IPS-NIHi11 (cell line): ENCODE data around the gene DDAH2.

Experiments
- DNase-seq: peaks from one replicate; pipeline ENCODE4 v3.0.0; 2012; ENCODE audit warnings: mixed read lengths, low spot score

Gene DDAH2

GRCh38 chr6:31760790-31761189, 31.7 kb upstream of the DDAH2 start:
- DNase-seq = no peak

GRCh38 chr6:31758281-31758680, 29.2 kb upstream of the DDAH2 start:
- DNase-seq = no peak

DNA sequence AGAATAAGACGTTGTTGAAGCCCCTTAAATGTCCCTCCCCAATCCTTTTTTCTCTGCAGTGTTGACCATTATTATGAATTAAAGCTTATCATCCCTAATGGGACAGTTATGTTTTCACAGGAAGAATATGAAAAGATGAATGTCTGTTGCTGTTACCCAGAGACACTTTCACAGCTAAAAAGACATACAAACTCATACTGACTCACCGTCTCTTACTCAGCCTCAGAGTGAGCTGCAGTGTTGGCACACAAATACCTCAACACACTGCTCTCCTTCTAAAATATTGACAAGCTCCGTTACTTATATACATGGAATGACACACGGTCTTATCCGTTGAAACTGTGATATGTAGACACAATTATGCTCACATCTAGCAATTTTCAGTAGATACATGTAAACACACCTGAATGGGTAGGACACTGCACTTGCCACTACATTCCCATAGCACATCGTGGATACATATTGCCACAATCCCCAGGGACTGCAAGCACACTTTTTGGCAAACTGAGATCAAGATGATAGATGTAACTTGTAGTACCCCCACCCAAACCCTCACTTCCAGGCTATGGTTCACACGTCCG, 23.7 kb upstream of the DDAH2 start:
- DNase-seq = no peak

DNA sequence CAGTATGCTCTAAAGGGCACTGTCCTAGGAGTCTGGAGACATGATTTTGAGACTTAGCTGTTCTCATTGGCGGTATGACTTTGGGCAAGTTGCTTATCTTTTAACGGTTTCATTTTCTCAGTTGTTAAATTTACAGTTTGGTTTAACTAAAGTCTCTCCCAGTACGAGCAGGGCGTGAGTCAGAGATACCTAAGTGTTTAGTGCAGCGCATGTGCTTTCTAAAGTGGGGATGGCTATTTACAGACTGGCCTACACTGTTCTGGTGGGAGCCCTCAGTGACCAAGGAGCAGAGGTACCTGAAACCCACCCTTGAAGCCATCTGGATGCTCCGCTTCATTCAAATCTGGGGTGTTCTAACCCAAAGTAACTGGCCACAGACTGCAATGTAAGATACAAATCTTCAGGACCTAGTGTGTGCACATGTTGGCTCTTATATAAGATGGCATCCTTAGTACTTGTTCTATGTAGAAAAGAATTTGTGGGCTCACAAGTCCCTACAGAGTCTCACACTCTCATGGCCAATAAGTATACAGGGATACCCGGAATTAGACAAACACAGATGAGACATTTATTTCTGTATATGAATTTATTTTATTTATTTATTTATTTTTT, 21.4 kb upstream of the DDAH2 start:
- no peak for DNase-seq

DNA sequence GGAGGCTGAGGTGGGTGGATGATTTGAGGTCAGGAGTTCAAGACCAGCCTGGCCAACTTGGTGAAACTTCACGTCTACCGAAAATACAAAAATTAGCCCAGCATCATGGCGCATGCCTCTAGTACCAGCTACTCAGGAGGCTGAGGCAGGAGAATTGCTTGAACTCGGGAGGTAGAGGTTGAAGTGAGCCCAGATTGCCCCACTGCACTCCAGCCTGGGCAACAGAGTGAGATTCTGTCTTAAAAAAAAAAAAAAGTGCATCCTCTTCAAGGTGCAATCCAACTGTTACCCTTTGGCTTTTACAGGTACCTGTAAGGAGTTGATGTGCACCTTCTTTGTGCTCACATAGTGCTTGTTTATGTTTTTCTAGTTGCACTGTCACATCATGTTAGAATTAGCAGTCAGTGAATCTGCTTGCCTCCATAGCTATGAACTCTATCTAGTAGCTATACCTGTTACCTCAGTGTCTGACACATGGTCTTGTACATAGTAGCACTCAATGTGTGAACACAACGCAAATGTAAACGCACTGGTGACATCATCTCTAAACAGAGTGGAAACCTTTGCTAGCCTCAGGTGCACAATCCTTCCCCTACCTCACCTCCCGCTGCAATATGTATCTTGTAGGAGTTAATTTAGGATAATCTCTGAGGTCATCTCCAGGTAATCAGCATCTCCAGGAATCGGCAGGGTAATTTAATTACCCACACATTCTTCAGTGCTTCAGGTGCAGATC, 20.4 kb upstream of the DDAH2 start:
- no peak for DNase-seq

DNA sequence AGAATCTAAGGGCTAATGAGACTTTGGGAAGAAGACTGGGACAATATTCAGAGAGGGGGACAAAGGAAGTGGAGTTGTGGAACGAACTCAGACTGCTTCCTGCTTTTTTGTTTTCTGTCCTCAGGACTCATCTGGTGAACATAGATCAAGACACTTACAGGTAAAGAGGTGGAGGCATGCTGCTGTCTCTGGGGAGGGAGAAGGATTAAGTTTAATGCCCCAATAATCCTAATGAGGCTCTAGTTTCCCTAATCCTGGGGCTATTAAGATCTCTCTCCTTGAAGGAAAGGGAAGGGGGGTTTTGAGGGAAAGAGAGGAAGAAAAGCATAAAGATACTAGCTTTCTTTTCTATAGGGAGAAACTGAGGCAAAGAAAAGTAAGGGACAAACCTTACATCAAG, 15.3 kb upstream of the DDAH2 start:
- no peak for DNase-seq

- DNase-seq = no peak
Measured at GRCh38 chr6:31742894-31743293, 13.8 kb upstream of the DDAH2 start.

DNA sequence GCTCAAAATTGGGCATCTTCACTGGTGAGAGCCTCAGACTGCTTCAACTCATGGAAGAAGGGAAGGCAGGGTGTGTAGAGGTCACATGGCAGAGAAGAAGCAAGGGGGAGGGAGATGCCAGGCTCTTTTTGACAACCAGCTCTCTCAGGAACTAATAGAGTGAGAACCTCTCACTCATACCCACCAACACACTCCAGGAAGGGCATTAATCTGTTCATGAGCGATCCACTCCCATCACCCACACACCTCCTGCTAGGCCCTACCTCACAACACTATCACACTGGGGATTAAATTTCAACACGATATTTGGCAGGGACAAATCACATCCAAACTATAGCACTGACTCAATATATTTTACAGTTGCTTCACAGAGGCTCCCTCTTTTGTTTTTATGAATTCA, 12.7 kb upstream of the DDAH2 start:
- DNase-seq = no peak

DNA sequence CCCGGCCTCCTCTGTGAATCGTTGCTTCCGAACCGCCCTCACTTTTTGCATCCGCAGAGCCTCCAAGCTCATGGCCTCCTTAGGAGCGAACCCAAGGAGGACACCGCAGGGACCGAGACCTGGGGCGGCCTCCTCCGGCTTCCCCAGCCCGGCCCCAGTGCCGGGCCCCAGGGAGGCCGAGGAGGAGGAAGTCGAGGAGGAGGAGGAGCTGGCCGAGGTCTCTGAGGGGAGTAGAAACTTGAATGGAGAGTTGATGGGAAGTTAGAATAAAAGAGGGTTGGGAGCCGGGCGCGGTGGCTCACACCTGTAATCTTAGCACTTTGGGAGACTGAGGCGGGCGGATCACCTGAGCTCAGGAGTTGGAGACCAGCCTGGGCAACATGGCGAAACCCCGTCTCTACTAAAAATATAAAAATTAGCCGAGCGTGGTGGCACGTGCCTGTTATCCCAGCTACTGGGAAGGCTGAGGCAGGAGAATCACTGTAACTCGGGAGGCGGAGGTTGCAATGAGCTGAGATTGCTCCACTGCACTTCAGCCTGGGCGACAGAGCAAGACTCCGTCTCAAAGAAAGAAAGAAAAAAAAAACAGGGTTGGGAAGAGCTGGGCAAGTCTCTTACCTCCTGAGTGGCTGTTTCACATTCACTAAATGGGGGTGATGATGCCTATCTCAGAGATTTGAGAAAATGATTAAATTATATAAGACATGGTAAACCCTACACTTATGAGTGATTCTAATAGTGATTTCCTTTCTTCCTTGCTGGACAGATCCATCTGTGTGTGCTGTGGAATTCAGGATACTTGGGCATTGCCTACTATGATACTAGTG, 11.5 kb upstream of the DDAH2 start:
- peak; percentile 44 for DNase-seq

DNA sequence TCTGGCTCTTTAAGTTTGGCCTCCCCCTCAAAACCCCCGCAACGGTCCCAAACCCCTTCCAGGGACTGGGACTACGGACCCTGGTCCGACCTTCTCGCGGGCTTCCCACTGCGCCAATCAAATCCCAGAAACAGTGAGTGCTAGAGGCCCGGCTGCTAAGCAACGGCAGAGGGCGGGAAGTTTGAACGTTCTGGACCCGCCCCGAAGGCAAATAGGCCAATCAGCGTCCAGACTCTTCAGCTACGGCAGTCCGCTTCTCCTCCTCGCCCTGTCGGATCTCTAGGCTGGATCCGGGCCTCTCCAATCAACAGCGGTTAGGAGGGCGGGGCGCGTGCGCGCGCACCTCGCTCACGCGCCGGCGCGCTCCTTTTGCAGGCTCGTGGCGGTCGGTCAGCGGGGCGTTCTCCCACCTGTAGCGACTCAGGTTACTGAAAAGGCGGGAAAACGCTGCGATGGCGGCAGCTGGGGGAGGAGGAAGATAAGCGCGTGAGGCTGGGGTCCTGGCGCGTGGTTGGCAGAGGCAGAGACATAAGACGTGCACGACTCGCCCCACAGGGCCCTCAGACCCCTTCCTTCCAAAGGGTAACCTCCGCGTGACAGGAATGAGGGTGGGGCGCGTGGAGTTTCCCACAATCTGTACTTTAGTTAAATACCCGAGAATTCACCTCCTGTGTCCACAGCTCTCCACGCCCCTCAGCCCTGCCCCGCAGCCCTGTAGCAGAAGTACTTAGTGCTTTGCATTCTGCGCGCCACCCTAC, 10.7 kb upstream of the DDAH2 start, which contains the start of gene MSH5:
Gene MSH5, plus strand, starts transcription at position 367 of the 758 bp plus-strand sequence. CDS start 462 bp downstream, outside the sequence.
- peak; percentile 97 for DNase-seq

DNA sequence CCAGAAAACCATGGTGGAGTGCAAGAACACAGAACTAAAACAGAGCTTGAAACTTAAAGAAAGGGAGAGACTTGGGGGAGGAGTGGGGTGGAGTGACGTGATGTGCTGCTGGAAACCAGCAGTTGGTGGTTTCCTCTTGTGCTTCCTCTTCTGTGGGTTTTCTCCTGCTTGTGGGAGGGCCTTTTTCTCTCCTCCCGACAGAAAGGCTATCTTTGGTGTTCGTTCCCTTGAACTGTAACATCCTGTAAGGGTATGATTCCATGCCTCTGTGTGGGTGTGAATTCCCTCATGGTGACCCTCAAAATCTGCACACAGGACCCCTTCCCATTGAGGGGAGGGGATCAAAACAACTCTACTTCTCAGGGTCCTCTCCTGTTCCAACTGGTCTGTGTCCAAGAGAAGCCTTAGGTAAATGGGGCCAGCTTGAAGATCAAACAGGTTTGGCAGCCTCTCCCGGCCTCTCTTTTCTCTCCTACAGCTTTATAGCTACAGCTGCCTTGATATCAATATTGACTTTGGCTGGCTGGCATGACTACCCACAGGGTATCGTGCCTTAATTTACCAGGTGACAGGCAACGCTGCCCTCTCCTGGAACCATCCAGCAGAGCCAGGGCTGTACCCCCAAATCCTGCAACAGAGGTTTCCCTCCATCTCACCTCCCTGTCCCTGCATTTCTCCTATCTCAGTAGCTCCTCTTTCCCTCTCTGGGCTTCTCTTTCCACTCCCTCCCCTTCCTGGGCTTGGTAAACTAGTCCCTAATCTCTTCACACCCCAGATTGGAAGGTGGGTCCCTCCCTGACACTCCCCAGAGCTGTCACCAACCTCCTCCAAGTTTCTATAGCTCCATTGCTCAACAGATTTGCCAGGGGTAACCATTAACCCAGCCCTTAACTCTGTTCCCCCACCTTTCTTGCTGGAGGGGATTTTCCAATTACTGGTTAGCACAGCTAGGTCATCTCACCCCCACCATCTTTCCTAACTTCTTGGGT, 9.2 kb upstream of the DDAH2 start:
- DNase-seq = no peak

GRCh38 chr6:31737315-31737990, 8.4 kb upstream of the DDAH2 start:
- no peak for DNase-seq

DNA sequence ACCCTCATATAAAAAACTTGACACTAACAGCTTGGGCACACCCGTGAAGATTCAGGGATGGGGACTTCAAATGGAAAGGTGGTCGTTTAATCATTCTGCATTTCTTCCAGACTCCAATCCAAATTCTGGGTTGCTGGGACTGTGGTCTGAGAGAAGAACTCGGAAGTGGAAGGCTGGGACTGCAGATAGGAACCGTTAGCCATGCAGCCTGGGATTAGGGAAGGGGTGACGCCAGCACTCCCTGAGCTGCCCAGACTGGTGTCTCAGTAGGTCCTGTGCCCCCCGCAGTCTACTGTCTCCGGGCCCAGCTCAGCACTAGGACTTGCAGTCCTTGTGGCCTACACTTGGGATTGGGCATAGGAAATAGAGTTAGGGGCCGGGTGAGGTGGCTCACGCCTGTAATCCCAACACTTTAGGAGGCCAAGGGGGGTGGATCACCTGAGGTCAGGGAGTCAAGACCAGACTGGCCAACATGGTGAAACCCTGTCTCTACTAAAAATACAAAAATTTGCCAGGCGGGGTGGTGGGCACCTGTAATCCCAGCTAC, 7.7 kb upstream of the DDAH2 start:
- DNase-seq = no peak

GRCh38 chr6:31736021-31736767, 7.1 kb upstream of the DDAH2 start, which contains the start of gene CLIC1:
CLIC1 (minus strand) TSS chr6:31736530; CDS start chr6:31736300, 230 bp downstream.
- peak; percentile 79 for DNase-seq

DNA sequence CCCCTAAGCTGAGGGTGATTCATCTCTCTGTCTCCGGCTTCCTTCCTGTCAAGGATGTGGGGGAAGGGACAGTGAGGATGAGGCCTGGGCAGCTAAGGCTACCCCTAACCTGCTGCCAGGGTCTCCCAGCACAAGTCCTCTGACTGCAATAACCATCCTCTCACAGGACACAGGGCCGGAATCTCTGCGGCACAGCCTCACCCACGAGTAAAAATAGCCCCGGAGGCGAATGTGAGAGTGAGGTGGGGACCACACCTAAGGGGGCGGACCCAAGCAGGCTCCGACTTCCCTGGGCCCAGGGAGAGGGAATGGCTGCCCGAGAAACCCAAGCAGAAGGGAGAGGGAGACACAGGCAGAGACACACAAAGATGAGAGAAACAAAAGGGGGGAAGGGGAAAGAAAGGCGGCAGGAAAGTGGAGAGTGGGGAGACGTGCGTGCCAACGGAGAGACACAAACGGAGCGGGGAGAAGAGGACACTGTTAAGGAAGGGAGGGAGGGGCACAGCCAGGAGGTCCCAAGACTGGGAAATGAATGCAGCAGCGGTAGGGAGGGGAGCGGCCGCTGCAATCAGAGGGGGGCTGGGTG, 5.8 kb upstream of the DDAH2 start:
- DNase-seq = peak; percentile 64

- DNase-seq = no peak
Measured at GRCh38 chr6:31734247-31734820, 5.2 kb upstream of the DDAH2 start.

DNA sequence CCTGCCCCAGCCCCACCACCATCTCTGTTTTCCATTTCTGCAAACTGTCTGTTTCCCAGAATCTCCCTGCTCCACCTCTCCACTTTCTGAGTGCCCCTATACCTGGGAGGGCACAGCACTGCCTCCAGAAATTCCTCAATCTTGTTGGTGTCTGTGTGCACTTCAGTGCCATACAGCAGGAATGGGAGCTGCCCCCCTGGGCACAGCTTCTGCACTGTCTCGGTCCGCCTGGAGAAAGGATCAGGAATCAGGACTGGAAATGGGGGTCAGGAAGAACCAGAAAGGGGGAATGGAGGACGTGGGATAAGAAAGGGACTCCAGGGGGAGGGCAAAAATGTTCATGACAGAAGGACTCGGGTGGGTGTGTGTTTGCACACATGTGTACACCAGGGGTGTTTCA, 4.6 kb upstream of the DDAH2 start:
- DNase-seq = no peak

DNA sequence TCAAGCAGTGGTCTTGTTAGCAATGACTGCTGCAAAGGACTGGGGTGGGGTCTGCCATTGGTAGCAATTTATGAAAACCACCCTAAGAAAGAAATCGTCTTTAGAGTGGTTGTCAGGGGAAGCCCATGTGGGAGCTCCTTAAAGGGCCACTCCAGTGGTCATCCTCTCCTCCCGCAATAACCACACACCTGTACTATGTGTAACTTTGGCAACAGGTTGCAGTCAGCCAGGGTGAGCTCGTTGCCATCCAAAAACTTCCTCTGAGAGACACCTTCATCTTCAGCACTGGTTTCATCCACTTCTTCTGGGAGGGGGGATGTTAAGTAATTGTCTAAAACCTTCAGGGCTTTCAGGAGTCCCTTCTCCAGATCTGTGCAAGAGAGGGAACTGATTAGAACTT, 2.9 kb upstream of the DDAH2 start:
- DNase-seq = no peak
